HL-60/S4 treated with retinoic acid at 250 ng/mL for 4 days and 3 days (cell line): ENCODE data around the gene TOM1L2.

Source experiments
- in situ Hi-C: fragments of 300-500 bp; cut with MboI; formaldehyde crosslinking; loops from 2 replicates; pipeline ENCODE4 v1.7.0; 2022; ENCODE audit warnings: low sequenced_read_pairs

TOM1L2 gene

GRCh38 chr17:17811381-17812210, 160.6 kb downstream of the TOM1L2 start:
- in situ Hi-C loops: loop anchor here (25.0 kb wide), 1 partner anchor 124 kb away; the partner anchor contains the start of gene RAI1

- in situ Hi-C loops: loop anchor here (25.0 kb wide), 1 partner anchor 124 kb away; the partner anchor contains the start of gene RAI1
Observed at GRCh38 chr17:17810895-17811248, 161.3 kb downstream of the TOM1L2 start.

GRCh38 chr17:17810084-17810894, 161.9 kb downstream of the TOM1L2 start:
- in situ Hi-C loops: loop anchor here (25.0 kb wide), 1 partner anchor 123 kb away; the partner anchor contains the start of gene RAI1

GRCh38 chr17:17809531-17810083, 162.6 kb downstream of the TOM1L2 start:
- in situ Hi-C loops: loop anchor here (25.0 kb wide), 1 partner anchor 122 kb away; the partner anchor contains the start of gene RAI1

GRCh38 chr17:17808706-17809432, 163.3 kb downstream of the TOM1L2 start:
- in situ Hi-C loops: loop anchor here (25.0 kb wide), 1 partner anchor 122 kb away; the partner anchor contains the start of gene RAI1

- in situ Hi-C loops: loop anchor here (25.0 kb wide), 1 partner anchor 121 kb away; the partner anchor contains the start of gene RAI1
Observed at GRCh38 chr17:17808200-17808599, 164.0 kb downstream of the TOM1L2 start.

GRCh38 chr17:17807440-17807839, 164.8 kb downstream of the TOM1L2 start:
- in situ Hi-C loops: loop anchor here (25.0 kb wide), 1 partner anchor 120 kb away; the partner anchor contains the start of gene RAI1

GRCh38 chr17:17806611-17807274, 165.5 kb downstream of the TOM1L2 start:
- in situ Hi-C loops: loop anchor here (25.0 kb wide), 1 partner anchor 119 kb away; the partner anchor contains the start of gene RAI1

- in situ Hi-C loops: loop anchor here (25.0 kb wide), 1 partner anchor 119 kb away; the partner anchor contains the start of gene RAI1
Observed at GRCh38 chr17:17806035-17806434, 166.2 kb downstream of the TOM1L2 start.

- in situ Hi-C loops: loop anchor here (25.0 kb wide), 1 partner anchor 118 kb away; the partner anchor contains the start of gene RAI1
Observed at GRCh38 chr17:17805575-17805974, 166.6 kb downstream of the TOM1L2 start.

- in situ Hi-C loops: loop anchor here (25.0 kb wide), 1 partner anchor 117 kb away; the partner anchor contains the start of gene RAI1
Observed at GRCh38 chr17:17804007-17804406, 168.2 kb downstream of the TOM1L2 start.

- in situ Hi-C loops: loop anchor here (25.0 kb wide), 1 partner anchor 115 kb away; the partner anchor contains the start of gene RAI1
Observed at GRCh38 chr17:17801800-17802481, 170.3 kb downstream of the TOM1L2 start.

GRCh38 chr17:17800504-17801021, 171.6 kb downstream of the TOM1L2 start:
- in situ Hi-C loops: loop anchor here (25.0 kb wide), 1 partner anchor 113 kb away; the partner anchor contains the start of gene RAI1

- in situ Hi-C loops: no loop called here
Observed at GRCh38 chr17:17798573-17799255, 173.5 kb downstream of the TOM1L2 start.

GRCh38 chr17:17798010-17798556, 174.1 kb downstream of the TOM1L2 start:
- in situ Hi-C loops: no loop called here

- in situ Hi-C loops: no loop called here
Observed at GRCh38 chr17:17797119-17797809, 174.9 kb downstream of the TOM1L2 start.

GRCh38 chr17:17796787-17797061, 175.5 kb downstream of the TOM1L2 start:
- in situ Hi-C loops: no loop called here
